Measurements from ENCODE around the gene ATP8B2.

ATP8B2 gene

GRCh38 chr1:154391086-154391770, 65.9 kb downstream of the ATP8B2 start:
- Histone ChIP-seq H3K36me3 (ENCODE audit: control insufficient read depth in 2 of 2, insufficient read depth in 1 of 2, low read length in 2 of 2) (no peaks in the 10 kb centered on the region), H3K9me3 (ENCODE audit: control insufficient read depth, insufficient read depth, low read depth, low read length) (no peaks in the 10 kb centered on the region), H3K4me1 (ENCODE audit: control insufficient read depth, insufficient read depth, low read length) (no peaks in the 10 kb centered on the region), H3K27ac (ENCODE audit: extremely low read depth, low read depth, low read length) (no peak overlapping the region), H3K4me3 (ENCODE audit: low read depth, low read length) (no peak overlapping the region)
- ChIA-PET POLR2A (no interaction called here), CTCF (interaction anchor here (0.6 to 1.1 kb wide), 2 partner anchors 51 to 67 kb away, joined by 3 to 4 read pairs; no protein-coding TSS in a partner anchor)
- peak; percentile 69 for TF ChIP-seq SCRT2 (tag by site-specific recombination; IDR thresholded peaks at IDR 0.05)
- no peak for TF ChIP-seq OVOL3 (tag by site-specific recombination; IDR thresholded peaks at IDR 0.05)
- peak; percentile 42; the same call in 1 of the 2 replicates for TF ChIP-seq ZNF121 (tag by site-specific recombination; IDR thresholded peaks at IDR 0.05)

DNA sequence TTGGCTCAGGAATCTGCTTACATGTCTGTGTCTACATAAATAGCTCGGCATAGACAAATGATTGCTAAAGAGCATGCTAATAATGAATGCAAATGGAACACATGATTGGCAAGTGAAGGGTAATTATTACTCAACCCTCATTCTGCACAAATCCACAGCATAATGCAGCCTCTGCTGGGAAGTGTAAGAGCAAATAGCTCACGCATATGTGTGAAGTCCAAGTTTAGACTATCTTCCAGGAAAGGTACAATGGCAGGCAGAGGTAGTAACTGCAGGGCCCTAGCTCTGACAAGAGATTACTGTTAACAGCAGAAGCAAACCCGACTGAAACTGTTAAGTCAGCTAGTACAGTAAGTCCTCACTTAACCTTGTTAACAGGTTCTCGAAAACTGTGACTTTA, 72.8 kb downstream of the ATP8B2 start:
- ChIA-PET CTCF (interaction anchor here (0.6 to 1.4 kb wide), 4 partner anchors 31 to 82 kb away, joined by 3 to 5 read pairs (median 4); no protein-coding TSS in a partner anchor), POLR2A (no interaction called here)
- no peak overlapping the region for H3K27ac ChIP-seq (ENCODE audit: extremely low read depth, low read depth, low read length)

More for the DNA sequence above, 72.8 kb downstream of the ATP8B2 start:
- no peaks in the 10 kb centered on the region for H3K4me1 ChIP-seq (ENCODE audit: control insufficient read depth, insufficient read depth, low read length)
- H3K9me3 ChIP-seq (ENCODE audit: control insufficient read depth, insufficient read depth, low read depth, low read length), result no peaks in the 10 kb centered on the region
- H3K36me3 ChIP-seq (ENCODE audit: control insufficient read depth in 2 of 2, insufficient read depth in 1 of 2, low read length in 2 of 2), result no peaks in the 10 kb centered on the region
- TF ChIP-seq, protein P1, sequence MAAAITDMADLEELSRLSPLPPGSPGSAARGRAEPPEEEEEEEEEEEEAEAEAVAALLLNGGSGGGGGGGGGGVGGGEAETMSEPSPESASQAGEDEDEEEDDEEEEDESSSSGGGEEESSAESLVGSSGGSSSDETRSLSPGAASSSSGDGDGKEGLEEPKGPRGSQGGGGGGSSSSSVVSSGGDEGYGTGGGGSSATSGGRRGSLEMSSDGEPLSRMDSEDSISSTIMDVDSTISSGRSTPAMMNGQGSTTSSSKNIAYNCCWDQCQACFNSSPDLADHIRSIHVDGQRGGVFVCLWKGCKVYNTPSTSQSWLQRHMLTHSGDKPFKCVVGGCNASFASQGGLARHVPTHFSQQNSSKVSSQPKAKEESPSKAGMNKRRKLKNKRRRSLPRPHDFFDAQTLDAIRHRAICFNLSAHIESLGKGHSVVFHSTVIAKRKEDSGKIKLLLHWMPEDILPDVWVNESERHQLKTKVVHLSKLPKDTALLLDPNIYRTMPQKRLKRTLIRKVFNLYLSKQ (tag by site-specific recombination; IDR thresholded peaks at IDR 0.05; ENCODE audit: borderline replicate concordance), result no peak
- TF ChIP-seq ZNF274 (IDR thresholded peaks at IDR 0.05; ENCODE audit: low read length), result no peak
- TF ChIP-seq ZNF274 (tag by site-specific recombination; IDR thresholded peaks at IDR 0.05; ENCODE audit: borderline replicate concordance), result no peak
- no peak for TF ChIP-seq ZNF155 (tag by site-specific recombination; IDR thresholded peaks at IDR 0.05)
- TF ChIP-seq, protein P2, sequence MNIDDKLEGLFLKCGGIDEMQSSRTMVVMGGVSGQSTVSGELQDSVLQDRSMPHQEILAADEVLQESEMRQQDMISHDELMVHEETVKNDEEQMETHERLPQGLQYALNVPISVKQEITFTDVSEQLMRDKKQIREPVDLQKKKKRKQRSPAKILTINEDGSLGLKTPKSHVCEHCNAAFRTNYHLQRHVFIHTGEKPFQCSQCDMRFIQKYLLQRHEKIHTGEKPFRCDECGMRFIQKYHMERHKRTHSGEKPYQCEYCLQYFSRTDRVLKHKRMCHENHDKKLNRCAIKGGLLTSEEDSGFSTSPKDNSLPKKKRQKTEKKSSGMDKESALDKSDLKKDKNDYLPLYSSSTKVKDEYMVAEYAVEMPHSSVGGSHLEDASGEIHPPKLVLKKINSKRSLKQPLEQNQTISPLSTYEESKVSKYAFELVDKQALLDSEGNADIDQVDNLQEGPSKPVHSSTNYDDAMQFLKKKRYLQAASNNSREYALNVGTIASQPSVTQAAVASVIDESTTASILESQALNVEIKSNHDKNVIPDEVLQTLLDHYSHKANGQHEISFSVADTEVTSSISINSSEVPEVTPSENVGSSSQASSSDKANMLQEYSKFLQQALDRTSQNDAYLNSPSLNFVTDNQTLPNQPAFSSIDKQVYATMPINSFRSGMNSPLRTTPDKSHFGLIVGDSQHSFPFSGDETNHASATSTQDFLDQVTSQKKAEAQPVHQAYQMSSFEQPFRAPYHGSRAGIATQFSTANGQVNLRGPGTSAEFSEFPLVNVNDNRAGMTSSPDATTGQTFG (tag by site-specific recombination; IDR thresholded peaks at IDR 0.05; ENCODE audit: borderline replicate concordance), result no peak
- TF ChIP-seq ZNF350 (tag by site-specific recombination; IDR thresholded peaks at IDR 0.05), result no peak
- no peak for TF ChIP-seq ZNF555 (tag by site-specific recombination; conservative IDR thresholded peaks at IDR 0.05)
- no peak for TF ChIP-seq ZNF174 (tag by site-specific recombination; IDR thresholded peaks at IDR 0.05)
- TF ChIP-seq ZNF544 (tag by site-specific recombination; IDR thresholded peaks at IDR 0.05), result no peak
- TF ChIP-seq PRDM4 (tag by site-specific recombination; IDR thresholded peaks at IDR 0.05), result no peak
- TF ChIP-seq ZNF704 (tag by site-specific recombination; IDR thresholded peaks at IDR 0.05), result no peak
- no peak for TF ChIP-seq OSR2 (tag by site-specific recombination; IDR thresholded peaks at IDR 0.05)
- H3K4me3 ChIP-seq (ENCODE audit: low read depth, low read length), result no peak overlapping the region

Data from HEK293 (cell line).